ENCODE measurements around the gene SPSB1.
A peak's percentile ranks its signal among the peaks of the same experiment; 100 is the strongest.

GRCh38 chr1:9280015-9280860 is 12.5 kb upstream of the SPSB1 start:
- TF ChIP-seq CTCF (IDR thresholded peaks at IDR 0.05) (peak in 1 of 5 experiments; percentile 11), POLR2A (IDR thresholded peaks at IDR 0.05) (no peak), POLR2AphosphoS5 (IDR thresholded peaks at IDR 0.05) (peak in 1 of 3 donors; percentile 47), EP300 (IDR thresholded peaks at IDR 0.05; ENCODE audit: low read depth) (no peak)
